Right atrium auricular region (tissue), 2 donors: ENCODE measurements around the gene TUBB1. TPM values are rescaled to one million over a fixed set of nuclear protein-coding genes. Genes with fewer than 3 reads are reported as not detected.

Source experiments
- DNase-seq: peaks from one replicate; pipeline ENCODE4 v3.0.0-alpha.2; 2019; ENCODE audit warnings: low spot score
- H3K27ac ChIP-seq, 2 donors: fragments of 200-600 bp; sonication (generic); 1 replicate in 1 of 2; 2 replicates in 1 of 2; pipeline ENCODE4 v1.5.1; 2016 to 2019
- H3K27me3 ChIP-seq, 2 donors: fragments of 200-600 bp; sonication (generic); one replicate each; pipeline versions ENCODE4 v1.5.1 to v1.6.0; 2017 to 2019
- H3K36me3 ChIP-seq: fragments of 200-600 bp; sonication (generic); one replicate; pipeline ENCODE4 v1.5.1; 2016
- H3K4me1 ChIP-seq, 2 donors: fragments of 200-600 bp; sonication (generic); one replicate each; pipeline versions ENCODE4 v1.5.1 to v1.6.0; 2017 to 2019
- H3K4me3 ChIP-seq, 2 donors: fragments of 200-600 bp; sonication (generic); 1 replicate in 1 of 2; 2 replicates in 1 of 2; pipeline ENCODE4 v1.5.1; 2017 to 2019; ENCODE audit warnings: mild to moderate bottlenecking in 1 of 2, moderate library complexity in 1 of 2
- H3K9me3 ChIP-seq, 2 donors: fragments of 200-600 bp; sonication (generic); one replicate each; pipeline ENCODE4 v1.5.1; 2019
- CTCF ChIP-seq, 2 donors: fragments of 200-600 bp; sonication (generic); IDR thresholded peaks; one replicate each; pipeline ENCODE4 v1.5.1; 2019; ENCODE audit warnings: antibody characterized with exemption in 2 of 2
- total RNA-seq, 2 donors: library from RNA; depleted of rRNA; stranded (reverse); fragments of >200 nt; gene quantifications; one replicate each; pipeline ENCODE4 v1.1.0, GENCODE V29; 2016

The TUBB1 gene
- total RNA-seq, 2 donors from 2014 or later: 0.19 to 0.35 TPM

GRCh38 chr20:59024111-59024530 is 4.9 kb downstream of the TUBB1 start:
- TF ChIP-seq CTCF (IDR thresholded peaks at IDR 0.05): no peak
- Histone ChIP-seq H3K4me3 (no peak overlapping the region), H3K36me3 (peaks cover 38% of the 10 kb centered on the region), H3K9me3 (no peaks in the 10 kb centered on the region), H3K4me1 (peaks cover 0 to 38% of the 10 kb centered on the region in 2 donors), H3K27me3 (no peaks in the 10 kb centered on the region), H3K27ac (no peak overlapping the region)
- no peak for DNase-seq

GRCh38 chr20:59025086-59025485 is 5.9 kb downstream of the TUBB1 start:
- TF ChIP-seq CTCF (IDR thresholded peaks at IDR 0.05): no peak
- H3K27ac ChIP-seq: no peak overlapping the region

GRCh38 chr20:59025511-59025910 is 6.3 kb downstream of the TUBB1 start:
- H3K36me3 ChIP-seq: peaks cover 48% of the 10 kb centered on the region

More at GRCh38 chr20:59025086-59025485, 5.9 kb downstream of the TUBB1 start:
- no peak overlapping the region for H3K4me3 ChIP-seq
- peaks cover 0 to 48% of the 10 kb centered on the region in 2 donors for H3K4me1 ChIP-seq
- H3K27me3 ChIP-seq: no peaks in the 10 kb centered on the region
- peaks cover 46% of the 10 kb centered on the region for H3K36me3 ChIP-seq
- no peaks in the 10 kb centered on the region for H3K9me3 ChIP-seq
- DNase-seq: no peak

GRCh38 chr20:59026904-59027740 is 7.9 kb downstream of the TUBB1 start:
- Histone ChIP-seq H3K36me3 (peaks cover 48% of the 10 kb centered on the region), H3K27me3 (no peaks in the 10 kb centered on the region)

More at GRCh38 chr20:59025511-59025910, 6.3 kb downstream of the TUBB1 start:
- DNase-seq: no peak
- Histone ChIP-seq H3K9me3 (no peaks in the 10 kb centered on the region), H3K4me1 (peaks cover 0 to 52% of the 10 kb centered on the region in 2 donors), H3K27ac (no peak overlapping the region), H3K4me3 (no peak overlapping the region), H3K27me3 (no peaks in the 10 kb centered on the region)
- no peak for TF ChIP-seq CTCF (IDR thresholded peaks at IDR 0.05)

GRCh38 chr20:59027741-59028320 is 8.6 kb downstream of the TUBB1 start:
- DNase-seq: no peak
- peaks cover 0 to 58% of the 10 kb centered on the region in 2 donors for H3K4me1 ChIP-seq
- no peak overlapping the region for H3K4me3 ChIP-seq
- no peaks in the 10 kb centered on the region for H3K27me3 ChIP-seq
- peaks cover 43% of the 10 kb centered on the region for H3K36me3 ChIP-seq
- H3K27ac ChIP-seq: no peak overlapping the region
- H3K9me3 ChIP-seq: no peaks in the 10 kb centered on the region
- TF ChIP-seq CTCF (IDR thresholded peaks at IDR 0.05): no peak

More at GRCh38 chr20:59026904-59027740, 7.9 kb downstream of the TUBB1 start:
- Histone ChIP-seq H3K27ac (no peak overlapping the region), H3K4me1 (peaks cover 0 to 56% of the 10 kb centered on the region in 2 donors), H3K4me3 (no peak overlapping the region), H3K9me3 (no peaks in the 10 kb centered on the region)
- no peak for DNase-seq
- TF ChIP-seq CTCF (IDR thresholded peaks at IDR 0.05): no peak
